H4 (cell line): ENCODE data around the gene ARHGEF7. TPM values are rescaled to one million over a fixed set of nuclear protein-coding genes. Genes with fewer than 3 reads are reported as not detected.
"Not testable (repeated sequence)": the region's sequence is repeated elsewhere in the genome, so short reads cannot be mapped to it uniquely, and the experiment has no call there.

Experiments
- DNase-seq: peaks from one replicate; pipeline ENCODE4 v3.0.0-alpha.2; 2015; ENCODE audit warnings: low spot score
- total RNA-seq: library from RNA; depleted of rRNA; stranded (reverse); fragments of >200 nt; shearing (Covaris generic); gene quantifications from 2 replicates; pipeline ENCODE4 v1.2.3, GENCODE V29; 2014; rRNA removed

The ARHGEF7 gene
- total RNA-seq: 8.5 and 11.3 TPM in 2 replicates

GRCh38 chr13:111115061-111115964, at the start of gene ARHGEF7:
TSS of gene ARHGEF7 (plus strand) at chr13:111115310. CDS start at chr13:111115527, 217 bp downstream.
- DNase-seq: no peak

GRCh38 chr13:111065698-111066097, 49.4 kb upstream of the ARHGEF7 start:
- no peak for DNase-seq

GRCh38 chr13:111066544-111066943, 48.6 kb upstream of the ARHGEF7 start:
- DNase-seq: no peak

GRCh38 chr13:111068009-111068350, 47.1 kb upstream of the ARHGEF7 start:
- no peak for DNase-seq

GRCh38 chr13:111071120-111071519, 44.0 kb upstream of the ARHGEF7 start:
- DNase-seq: not testable (repeated sequence)

- DNase-seq: not testable (repeated sequence)
These were observed 43.6 kb upstream of the ARHGEF7 start for GRCh38 chr13:111071526-111071925.

GRCh38 chr13:111074826-111075225, 40.3 kb upstream of the ARHGEF7 start:
- no peak for DNase-seq

GRCh38 chr13:111076155-111077013, 38.7 kb upstream of the ARHGEF7 start:
- no peak for DNase-seq

- DNase-seq: no peak
These were observed 35.7 kb upstream of the ARHGEF7 start for GRCh38 chr13:111079375-111079774.

GRCh38 chr13:111080642-111081041, 34.5 kb upstream of the ARHGEF7 start:
- no peak for DNase-seq

GRCh38 chr13:111082240-111082639, 32.9 kb upstream of the ARHGEF7 start:
- DNase-seq: no peak

GRCh38 chr13:111082769-111083168, 32.3 kb upstream of the ARHGEF7 start:
- not testable (repeated sequence) for DNase-seq

- not testable (repeated sequence) for DNase-seq
These were observed 31.4 kb upstream of the ARHGEF7 start for GRCh38 chr13:111083693-111084092.

- DNase-seq: no peak
These were observed 24.9 kb upstream of the ARHGEF7 start for GRCh38 chr13:111090169-111090568.

GRCh38 chr13:111092685-111093084, 22.4 kb upstream of the ARHGEF7 start:
- DNase-seq: no peak

GRCh38 chr13:111093136-111093535, 22.0 kb upstream of the ARHGEF7 start:
- DNase-seq: no peak

GRCh38 chr13:111093634-111094033, 21.5 kb upstream of the ARHGEF7 start:
- no peak for DNase-seq

GRCh38 chr13:111095031-111095840, 19.9 kb upstream of the ARHGEF7 start:
- DNase-seq: no peak

GRCh38 chr13:111095911-111096501, 19.1 kb upstream of the ARHGEF7 start:
- DNase-seq: no peak

- no peak for DNase-seq
These were observed 15.8 kb upstream of the ARHGEF7 start for GRCh38 chr13:111099290-111099689.

- no peak for DNase-seq
These were observed 5.1 kb upstream of the ARHGEF7 start for GRCh38 chr13:111110054-111110453.
